Embryonic facial prominence (tissue), 1 donor: ENCODE measurements around the gene ANGPTL7.
"Not testable (repeated sequence)": the region's sequence is repeated elsewhere in the genome, so short reads cannot be mapped to it uniquely, and the experiment has no call there.

Experiments
- DNase-seq: peaks from one replicate; pipeline ENCODE4 v3.0.0-alpha.2; 2016; ENCODE audit errors: extremely low spot score

ANGPTL7 gene

GRCh38 chr1:11169202-11169601 is 20.0 kb upstream of the ANGPTL7 start:
- DNase-seq: no peak

GRCh38 chr1:11170102-11170501 is 19.1 kb upstream of the ANGPTL7 start:
- DNase-seq: no peak

GRCh38 chr1:11174261-11174942 is 14.8 kb upstream of the ANGPTL7 start:
- no peak for DNase-seq

- DNase-seq: no peak
Observed at GRCh38 chr1:11175461-11175860, 13.7 kb upstream of the ANGPTL7 start.

- DNase-seq: no peak
Observed at GRCh38 chr1:11176081-11176706, 13.0 kb upstream of the ANGPTL7 start.

GRCh38 chr1:11178021-11179015 is 10.8 kb upstream of the ANGPTL7 start:
- no peak for DNase-seq

- no peak for DNase-seq
Observed at GRCh38 chr1:11179125-11179524, 10.0 kb upstream of the ANGPTL7 start.

GRCh38 chr1:11179749-11180148 is 9.4 kb upstream of the ANGPTL7 start:
- DNase-seq: not testable (repeated sequence)

GRCh38 chr1:11180342-11180744 is 8.8 kb upstream of the ANGPTL7 start:
- no peak for DNase-seq

- no peak for DNase-seq
Observed at GRCh38 chr1:11182884-11183283, 6.3 kb upstream of the ANGPTL7 start.

- no peak for DNase-seq
Observed at GRCh38 chr1:11184973-11185372, 4.2 kb upstream of the ANGPTL7 start.

GRCh38 chr1:11187000-11187399 is 2.2 kb upstream of the ANGPTL7 start:
- no peak for DNase-seq

- DNase-seq: no peak
Observed at GRCh38 chr1:11187494-11187893, 1.7 kb upstream of the ANGPTL7 start.

GRCh38 chr1:11187931-11188330 is 1.2 kb upstream of the ANGPTL7 start:
- DNase-seq: peak; percentile 17

- DNase-seq: no peak
Observed at GRCh38 chr1:11188381-11188780, 774 bp upstream of the ANGPTL7 start.

- DNase-seq: no peak
Observed at GRCh38 chr1:11193376-11193775, 4.2 kb downstream of the ANGPTL7 start.

- no peak for DNase-seq
Observed at GRCh38 chr1:11194407-11195176, 5.4 kb downstream of the ANGPTL7 start.

- no peak for DNase-seq
Observed at GRCh38 chr1:11196945-11197344, 7.8 kb downstream of the ANGPTL7 start.

- no peak for DNase-seq
Observed at GRCh38 chr1:11197359-11197758, 8.2 kb downstream of the ANGPTL7 start.

- DNase-seq: no peak
Observed at GRCh38 chr1:11198257-11198656, 9.1 kb downstream of the ANGPTL7 start.

GRCh38 chr1:11198851-11199594 is 9.9 kb downstream of the ANGPTL7 start:
- DNase-seq: no peak
